GM19023 (cell line): ENCODE data around the gene VANGL1.

Source experiments
- ATAC-seq: cut with Tn5 transposase; IDR thresholded peaks from one replicate; pipeline ENCODE4 v1.9.1; 2021; ENCODE audit warnings: mild to moderate bottlenecking, moderate library complexity; ENCODE audit not compliant: unreplicated experiment

Gene VANGL1

DNA sequence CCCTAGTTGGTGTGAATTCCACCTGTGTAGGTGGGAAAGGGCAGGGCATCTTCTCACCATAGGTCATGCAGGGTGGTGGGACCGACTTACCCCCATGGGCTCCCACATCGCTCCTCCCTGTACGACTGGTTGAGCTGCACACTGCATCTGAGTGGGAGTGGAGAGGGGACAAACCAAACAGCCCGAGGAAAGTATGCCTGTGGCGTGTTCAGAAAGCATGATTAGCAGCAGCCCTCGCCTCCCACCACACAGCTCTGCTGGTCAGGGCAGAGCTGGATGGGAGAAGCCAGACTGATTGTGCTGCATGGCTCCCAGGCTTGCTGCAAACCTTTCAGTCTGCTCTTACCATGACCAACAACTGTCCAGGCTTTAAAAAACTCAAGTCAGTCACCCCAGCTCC is 24.4 kb downstream of the VANGL1 start:
- no peak for ATAC-seq

DNA sequence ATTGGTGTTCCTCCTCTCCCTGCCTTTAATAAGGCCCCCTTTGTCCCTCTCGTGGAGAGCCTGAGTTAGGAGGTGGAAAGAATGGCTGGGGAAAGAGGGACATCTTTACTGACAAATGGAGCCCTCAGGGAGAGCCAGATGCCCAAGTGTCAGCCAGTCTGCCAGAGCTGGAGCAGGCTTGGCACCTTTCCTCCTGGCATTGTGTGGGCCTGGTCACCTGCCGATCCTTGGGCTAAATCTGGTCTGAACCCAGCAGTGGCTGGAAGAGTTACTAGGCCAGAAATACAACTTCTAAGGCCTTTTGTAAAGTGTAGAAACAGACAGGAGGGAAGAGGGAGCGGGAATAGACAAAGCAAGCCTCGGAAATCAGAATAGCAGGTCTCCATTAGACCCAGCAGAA is 24.9 kb downstream of the VANGL1 start:
- no peak for ATAC-seq

DNA sequence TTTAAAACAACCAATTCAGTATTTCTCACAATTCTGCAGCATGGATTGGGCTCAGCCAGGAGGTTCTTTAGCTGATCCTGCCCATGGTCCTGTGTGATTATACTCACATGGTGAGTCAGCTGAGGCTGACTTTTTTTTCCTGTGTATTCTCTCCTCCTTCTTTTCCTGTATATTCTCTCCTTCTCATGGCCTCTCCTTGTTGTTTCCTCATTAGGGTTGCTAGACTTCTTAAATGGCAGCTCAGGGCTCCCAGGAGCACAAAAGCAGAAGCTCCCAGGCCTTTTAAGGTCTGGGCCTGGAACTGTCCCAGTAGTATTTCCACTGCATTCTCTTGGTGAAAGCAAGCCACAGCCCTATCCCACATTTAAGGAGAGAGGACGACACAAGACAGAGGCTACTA is 26.8 kb downstream of the VANGL1 start:
- ATAC-seq, result no peak

DNA sequence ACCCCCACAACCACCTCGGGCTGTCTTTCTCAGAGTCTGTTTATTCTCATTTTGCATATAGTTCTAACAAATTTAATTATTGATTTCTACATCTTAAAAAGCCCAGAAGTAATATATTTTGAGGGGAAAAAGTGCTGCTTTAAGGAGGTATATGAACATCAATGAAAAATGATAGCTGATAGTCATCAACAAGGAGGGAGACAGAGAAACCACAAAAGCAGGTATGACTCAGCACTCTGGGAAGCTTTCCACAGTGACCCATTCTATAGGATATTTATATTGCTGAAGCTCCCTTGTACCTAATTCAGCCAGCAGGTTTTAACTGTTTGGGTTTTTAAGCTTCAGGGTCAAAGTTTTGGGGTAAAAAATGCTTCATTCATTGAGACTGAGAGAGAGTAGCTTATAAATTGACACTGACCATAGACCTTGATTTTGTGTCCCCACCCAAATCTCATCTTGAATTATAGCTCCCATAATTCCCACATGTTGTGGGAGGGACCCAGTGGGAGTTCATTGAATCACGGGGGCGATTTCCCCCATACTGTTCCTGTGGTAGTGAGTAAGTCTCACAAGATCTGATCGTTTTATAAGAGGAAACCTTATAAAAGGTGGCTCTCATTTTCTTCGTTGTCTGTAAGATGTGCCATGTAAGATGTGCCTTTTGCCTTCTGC is 27.4 kb downstream of the VANGL1 start:
- ATAC-seq, result no peak

DNA sequence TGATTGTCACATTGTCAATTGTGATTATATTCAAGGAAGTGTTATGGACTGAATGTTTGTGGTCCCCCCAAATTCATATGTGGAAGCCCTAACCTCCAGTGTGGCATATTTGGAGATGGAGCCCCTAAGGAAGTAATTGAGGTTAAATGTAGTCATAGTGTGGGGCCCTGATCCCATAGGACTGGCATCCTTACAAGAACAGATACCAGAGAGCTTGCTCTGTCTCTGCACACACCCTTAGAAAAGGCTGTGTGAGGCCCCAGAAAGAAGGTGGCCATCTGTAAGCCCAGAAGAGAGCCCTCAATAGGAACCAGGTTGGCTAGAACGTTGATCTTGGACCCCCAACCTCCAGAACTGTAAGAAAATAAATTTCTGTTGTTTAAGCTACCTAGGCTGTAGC is 28.1 kb downstream of the VANGL1 start:
- ATAC-seq, result no peak

DNA sequence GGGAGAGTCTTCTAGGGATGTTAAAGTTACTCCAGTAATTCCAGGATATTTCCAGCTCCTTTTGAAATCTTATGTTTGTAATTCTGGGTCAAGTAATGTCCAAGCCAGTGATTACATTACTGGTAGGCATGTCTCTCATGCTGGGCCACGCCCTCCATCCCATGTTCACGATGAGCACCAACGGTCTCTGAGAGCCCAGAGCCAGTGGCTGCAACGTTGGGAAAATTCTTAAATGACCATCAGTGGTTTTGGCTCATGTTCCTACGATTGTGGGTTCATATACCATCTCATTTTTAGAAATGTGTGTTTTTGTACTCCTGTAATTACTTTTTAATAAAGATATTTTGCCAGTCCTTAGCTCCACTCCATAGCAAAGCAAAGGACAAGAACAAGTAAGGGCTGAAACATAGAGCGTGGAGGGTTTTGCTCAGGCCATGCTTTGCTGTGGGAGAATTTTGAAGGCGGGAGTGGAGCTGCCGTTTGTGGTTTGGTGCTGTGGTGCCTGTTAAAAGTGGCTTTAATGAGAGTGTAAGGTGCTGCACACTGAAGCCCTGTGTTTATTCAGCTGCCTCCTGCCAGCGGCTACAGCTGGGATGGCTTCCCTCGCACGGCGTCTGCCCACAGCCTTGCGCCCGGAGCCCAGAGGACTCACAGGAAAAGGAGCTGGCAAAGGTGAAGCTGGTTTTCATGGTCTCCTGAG is 28.9 kb downstream of the VANGL1 start:
- ATAC-seq, result no peak

DNA sequence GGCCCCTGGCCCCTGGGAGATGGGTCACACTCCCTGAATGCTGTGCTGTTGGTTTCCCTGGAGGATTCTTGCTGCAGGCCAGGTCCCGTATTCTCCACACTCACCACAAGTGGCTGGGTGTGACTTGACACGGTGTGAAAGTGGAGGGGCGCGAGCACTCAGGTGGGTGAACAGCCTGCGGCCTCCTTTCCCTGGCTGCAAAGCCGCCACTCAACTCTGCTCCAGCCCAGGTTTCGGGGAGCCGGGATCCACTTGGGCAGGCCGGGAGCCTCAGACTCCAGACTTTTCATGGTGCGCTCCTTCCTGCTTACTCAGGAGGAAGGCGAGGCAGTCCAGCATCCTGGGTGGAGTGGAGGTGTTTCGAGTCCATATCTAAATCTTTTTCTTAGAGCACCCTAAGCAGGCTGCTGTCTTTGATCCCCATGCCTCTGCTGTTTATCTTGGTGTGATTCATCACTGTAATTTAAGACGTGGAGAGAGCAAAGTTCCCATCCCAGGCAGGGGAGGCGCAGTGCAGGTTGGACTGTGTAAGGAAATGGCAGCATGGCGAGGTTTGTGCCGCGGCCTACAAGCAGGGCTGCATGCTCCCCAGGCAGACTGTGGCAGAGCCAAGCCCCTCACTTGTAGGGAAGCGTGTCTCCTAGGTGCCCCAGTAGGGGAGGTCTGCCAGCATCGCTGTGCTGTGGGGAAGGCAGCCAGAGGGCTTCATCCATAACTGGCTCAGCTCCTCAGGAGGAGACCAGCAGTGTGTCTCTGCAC is 29.6 kb downstream of the VANGL1 start:
- no peak for ATAC-seq

DNA sequence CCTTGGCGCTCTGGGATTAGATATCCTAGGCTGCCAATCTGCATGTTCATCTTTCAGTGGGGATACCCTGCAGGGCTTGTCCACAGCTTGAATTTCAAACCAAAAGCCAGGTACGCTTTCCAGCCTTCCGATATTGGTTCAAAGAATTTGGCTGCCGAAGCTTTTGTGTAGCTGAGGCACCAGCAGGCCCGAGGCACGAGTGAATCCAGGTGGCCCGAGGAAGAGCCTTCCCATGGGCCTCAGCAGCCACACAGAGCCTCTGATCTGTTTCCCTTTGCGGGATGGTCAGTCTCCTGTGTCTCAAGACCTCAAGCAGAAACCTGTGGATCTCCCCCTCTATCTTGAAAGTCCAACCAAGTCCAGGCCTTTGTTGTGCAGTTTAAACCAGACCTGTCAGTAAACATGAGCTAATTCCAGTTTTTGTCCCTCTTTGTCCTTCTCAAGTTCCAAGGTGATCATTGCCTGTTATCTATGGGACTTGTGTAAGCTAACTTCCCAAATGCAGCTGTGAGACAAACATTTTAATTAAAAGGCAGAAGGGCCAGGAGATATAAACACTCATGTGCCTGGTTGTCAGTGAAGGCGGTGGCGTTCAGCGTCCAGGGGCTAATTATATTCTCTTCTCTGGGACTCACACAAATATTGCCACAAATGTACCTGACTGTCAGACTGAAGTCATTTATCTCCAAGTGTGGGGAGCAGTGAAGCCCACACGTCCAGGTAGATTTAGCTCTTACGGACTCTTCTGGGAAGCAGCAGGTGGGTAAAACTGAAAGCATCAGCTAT is 30.6 kb downstream of the VANGL1 start:
- ATAC-seq, result no peak

DNA sequence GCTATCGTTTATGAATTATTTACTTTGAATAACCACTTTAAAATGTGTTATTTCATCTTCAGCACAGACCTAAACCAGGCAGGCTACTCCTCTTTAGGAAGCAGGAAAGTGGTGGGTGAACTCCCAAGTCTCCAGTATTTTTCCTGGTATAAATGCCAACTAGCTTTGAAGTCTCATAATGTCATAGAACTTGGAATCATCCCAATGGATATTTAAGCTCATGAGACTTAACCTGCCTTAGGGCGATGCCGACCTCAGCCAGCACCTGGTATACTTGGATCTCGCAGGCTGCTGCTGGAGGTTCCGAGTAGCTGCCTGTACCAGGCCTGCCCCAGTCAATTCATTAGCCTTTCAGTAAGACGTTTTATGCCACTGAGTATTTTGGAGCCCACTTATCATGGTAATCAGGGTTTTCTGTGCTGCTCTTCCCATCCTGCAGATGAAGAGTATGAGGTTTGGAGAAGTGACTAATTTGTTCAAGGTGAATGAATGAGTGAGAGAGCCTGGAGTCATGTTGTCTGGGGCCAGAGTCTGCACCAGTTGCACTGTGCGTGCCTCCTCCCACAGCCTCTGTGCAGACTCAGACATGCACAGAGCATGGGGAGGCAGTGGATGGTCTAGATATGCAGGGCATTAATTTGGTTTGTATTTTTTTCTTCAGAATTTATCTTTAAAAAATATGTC is 34.9 kb downstream of the VANGL1 start:
- no peak for ATAC-seq

DNA sequence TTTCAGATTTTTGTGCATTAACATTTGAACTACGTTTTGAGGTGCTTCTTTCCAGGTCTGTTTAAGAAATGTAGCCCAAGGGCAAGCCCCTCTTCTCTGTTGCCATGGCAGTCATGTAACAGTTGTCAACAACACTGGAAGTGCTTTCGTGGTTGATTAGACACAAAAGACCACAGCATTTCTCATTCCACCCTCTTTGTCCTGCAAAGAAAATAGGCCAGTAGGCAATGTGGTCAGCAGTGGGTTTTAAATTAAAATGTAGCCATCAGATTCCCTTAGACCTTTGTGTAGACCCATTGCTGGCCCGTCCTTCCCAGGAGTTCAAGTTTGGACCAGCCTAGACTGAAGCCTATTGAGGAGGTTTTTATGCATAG is 35.4 kb downstream of the VANGL1 start:
- no peak for ATAC-seq

DNA sequence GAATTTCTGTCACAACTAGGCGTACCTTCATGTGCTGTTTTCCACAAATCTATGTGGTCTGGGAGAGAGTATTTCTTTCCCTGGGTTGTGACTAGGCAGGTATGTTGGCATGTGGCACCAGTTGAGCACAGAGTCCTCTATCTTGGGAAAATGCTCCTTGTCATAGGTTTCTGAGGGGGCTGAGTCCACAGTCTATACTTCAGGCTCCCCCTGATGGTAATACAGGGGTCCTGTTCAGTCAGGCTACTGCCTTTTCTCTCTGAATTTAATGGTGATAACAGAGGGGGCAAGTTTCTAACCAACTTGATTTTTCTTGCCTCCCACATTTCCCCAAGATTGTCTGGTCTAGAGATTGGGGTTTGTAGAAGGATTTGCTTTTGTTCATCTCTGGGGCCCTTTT is 35.8 kb downstream of the VANGL1 start:
- no peak for ATAC-seq

DNA sequence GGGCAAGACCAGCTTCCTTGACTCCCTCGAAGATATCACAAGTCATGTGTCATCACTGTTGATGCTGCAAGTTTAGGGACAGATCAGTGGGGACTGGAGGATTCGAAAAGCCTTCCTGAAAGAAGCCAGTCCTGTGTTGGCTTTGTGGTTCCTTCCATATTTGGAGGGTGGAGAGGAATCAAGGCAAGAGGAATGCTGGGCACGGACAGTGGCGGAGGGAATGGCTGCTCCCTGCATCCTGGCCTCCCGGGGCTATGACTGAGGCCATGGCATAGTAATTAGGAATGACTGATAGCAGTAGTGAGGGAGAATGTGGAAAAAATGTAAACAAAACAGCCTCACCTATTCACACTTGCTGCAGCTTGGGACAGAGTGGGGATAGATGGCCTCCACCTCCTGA is 36.4 kb downstream of the VANGL1 start:
- no peak for ATAC-seq

DNA sequence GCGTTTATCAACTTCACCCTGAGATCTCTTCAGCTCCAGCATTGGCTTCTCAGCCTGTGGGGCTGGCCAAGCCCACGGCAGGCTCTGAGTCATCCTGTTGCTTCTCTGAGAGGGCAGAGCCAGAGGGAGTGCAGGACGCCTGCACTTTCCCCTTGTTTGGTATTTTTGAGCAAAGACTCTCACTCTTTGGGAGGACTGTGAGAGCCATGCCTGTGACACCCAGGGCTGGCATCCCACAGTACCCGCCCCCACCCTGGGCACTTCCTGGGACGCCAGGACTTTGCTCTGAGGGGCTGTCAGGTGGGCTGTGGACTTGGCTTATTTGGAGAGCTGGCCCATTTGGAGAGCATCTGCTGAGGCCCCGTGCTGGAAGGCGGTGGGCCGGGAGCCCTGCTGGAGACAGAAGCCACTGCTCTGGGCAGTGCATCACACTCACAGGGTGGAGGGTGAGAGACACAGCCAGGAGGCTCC is 37.4 kb downstream of the VANGL1 start:
- ATAC-seq, result peak; percentile 40

DNA sequence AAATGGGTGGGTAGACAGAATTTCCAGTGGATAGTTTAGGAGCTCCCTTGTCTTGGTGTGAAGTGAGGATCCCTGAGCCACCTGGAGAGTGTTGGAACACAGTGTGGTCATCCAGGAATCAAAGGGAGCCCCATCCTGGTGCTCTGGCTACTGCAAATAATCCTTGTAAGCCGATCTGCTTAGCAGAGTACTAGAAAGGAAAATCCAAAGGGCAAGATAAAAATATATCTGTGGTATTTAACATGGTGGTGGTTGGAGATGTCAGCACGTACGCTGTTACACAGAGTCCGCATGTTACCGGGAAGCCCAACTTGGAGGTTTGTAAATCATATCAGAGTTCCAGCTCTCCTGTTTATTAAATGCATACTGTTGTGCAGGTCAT is 39.0 kb downstream of the VANGL1 start:
- no peak for ATAC-seq

DNA sequence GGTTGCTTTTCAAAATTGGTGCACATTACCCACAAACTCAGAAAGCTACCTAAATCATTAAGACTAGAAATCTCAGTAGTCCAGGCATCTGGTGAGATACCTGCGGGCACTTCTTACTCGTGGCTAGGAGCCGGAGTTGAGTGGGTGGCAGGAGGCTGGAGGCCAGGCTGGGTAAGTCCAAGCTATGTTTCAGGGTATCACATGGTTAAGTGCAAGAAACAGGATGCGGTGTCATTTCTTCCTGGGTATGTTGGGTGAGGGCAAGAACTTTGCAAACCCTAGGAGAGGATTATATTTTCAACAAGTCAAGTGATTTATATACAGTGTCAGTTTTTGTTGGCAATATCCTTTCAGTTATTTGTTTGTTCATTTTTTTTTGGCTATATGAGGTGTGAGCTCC is 41.0 kb downstream of the VANGL1 start:
- ATAC-seq, result no peak

DNA sequence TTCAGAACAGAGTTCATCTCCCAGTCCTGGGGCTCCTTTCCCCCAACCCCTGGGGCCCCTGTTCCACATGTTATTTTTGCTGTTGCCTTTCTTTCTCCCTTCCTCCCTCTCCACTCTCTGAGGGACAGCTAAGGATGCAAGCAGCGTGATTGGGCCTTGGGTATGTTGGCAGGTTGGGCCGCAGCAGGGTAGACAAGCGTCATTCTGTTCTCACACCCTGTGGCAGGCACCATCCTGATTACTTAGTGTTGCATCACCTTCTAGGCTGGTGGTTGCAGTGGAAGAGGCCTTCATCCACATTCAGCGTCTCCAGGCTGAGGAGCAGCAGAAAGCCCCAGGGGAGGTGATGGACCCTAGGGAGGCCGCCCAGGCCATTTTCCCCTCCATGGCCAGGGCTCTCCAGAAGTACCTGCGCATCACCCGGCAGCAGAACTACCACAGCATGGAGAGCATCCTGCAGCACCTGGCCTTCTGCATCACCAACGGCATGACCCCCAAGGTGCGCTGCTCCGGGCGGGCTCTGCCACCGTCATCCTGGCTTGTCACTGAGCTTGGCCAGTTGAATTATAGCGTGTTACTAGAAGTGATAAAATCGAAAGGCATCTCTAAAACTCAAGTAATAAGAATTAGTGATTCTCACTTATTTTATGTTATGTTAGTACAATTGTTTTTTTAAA is 43.4 kb downstream of the VANGL1 start:
- ATAC-seq, result no peak

DNA sequence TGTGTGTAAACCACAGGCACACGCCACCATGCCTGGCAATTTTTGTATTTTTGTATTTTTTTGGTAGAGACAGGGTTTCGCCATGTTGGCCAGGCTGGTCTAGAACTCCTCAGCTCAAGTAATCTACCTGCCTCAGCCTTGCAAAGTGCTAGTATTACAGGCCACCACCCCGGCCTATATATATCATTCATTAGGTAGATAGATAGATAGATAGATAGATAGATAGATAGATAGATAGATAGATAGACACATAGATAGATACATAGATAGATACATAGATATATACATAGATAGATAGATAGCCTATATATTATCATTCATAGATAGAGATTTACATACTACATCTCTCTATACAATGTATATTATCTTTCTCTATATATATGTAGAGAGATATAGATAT is 46.0 kb downstream of the VANGL1 start:
- ATAC-seq, result no peak

DNA sequence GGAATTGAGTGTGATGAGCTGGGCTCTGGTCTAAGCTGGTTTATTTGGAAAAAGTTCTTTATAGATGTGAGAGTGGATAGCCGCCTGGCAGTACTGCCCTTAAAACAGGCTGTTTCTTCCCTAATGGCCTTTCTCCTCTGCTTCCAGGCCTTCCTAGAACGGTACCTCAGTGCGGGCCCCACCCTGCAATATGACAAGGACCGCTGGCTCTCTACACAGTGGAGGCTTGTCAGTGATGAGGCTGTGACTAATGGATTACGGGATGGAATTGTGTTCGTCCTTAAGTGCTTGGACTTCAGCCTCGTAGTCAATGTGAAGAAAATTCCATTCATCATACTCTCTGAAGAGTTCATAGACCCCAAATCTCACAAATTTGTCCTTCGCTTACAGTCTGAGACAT is 49.2 kb downstream of the VANGL1 start:
- ATAC-seq, result no peak

DNA sequence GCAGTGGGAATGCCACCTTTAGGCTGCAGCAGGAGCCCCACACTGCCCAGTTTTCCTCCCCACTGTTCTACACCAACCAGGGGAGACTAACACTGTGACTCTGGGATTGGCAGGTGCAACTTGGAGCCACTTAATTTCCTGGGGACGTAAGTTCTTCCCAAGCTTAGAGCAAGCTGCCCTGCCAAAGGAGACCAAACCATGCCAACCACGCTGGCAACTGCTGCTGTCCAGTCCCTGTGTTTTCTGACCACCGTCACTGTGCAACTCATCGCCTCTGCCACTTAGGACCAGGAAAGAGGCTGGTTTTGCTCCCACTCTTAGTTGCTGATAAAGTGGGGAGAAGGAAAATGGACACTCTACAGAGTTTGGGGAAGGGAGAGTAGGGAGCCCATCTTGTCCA is 50.5 kb downstream of the VANGL1 start:
- ATAC-seq, result no peak

DNA sequence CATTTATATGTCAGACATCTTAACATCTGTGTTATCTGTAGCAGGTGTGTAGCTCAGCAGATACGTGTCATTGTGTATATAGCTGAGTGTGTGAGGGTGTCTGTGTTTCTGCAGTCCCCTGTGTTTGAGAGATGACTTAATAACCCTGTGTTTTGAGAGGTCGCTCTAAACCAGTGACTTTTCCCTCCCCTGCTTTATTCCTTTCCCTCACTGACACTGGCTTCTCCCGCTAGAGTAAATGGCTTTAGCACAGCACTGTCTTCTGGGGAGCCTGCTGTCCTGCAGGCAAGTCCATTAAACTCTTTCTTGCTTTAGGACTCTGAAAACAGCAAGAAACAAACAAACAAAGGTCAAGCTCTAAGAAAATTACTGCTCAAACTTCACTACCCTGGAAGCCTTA is 53.0 kb downstream of the VANGL1 start:
- ATAC-seq, result no peak
